Vagina (tissue), 2 donors: ENCODE data around the gene CALR.

ENCODE experiments used
- CTCF ChIP-seq, 3 experiments: fragments of 450-650 bp in 2 of 3; fragments of 200-600 bp in 1 of 3; sonication (generic) in 1 of 3; IDR thresholded peaks; one replicate each; pipeline ENCODE4 v1.5.1; 2017 to 2019; ENCODE audit warnings: antibody characterized with exemption in 3 of 3, mild to moderate bottlenecking in 2 of 3, moderate library complexity in 2 of 3
- POLR2A ChIP-seq, 2 donors: fragments of 450-650 bp; IDR thresholded peaks; one replicate each; pipeline ENCODE4 v1.6.1; 2017; ENCODE audit warnings: antibody characterized with exemption in 2 of 2, mild to moderate bottlenecking in 2 of 2, moderate library complexity in 2 of 2
- POLR2AphosphoS5 ChIP-seq, 2 donors: sonication (generic); formaldehyde crosslinking; IDR thresholded peaks; one replicate each; pipeline ENCODE4 v1.9.0; 2017; ENCODE audit warnings: antibody characterized with exemption in 2 of 2, mild to moderate bottlenecking in 2 of 2, low read depth in 1 of 2; ENCODE audit not compliant: insufficient read depth in 1 of 2

- TF ChIP-seq POLR2A (IDR thresholded peaks at IDR 0.05): no peak
- TF ChIP-seq CTCF (IDR thresholded peaks at IDR 0.05): no peak
- no peak for TF ChIP-seq POLR2AphosphoS5 (IDR thresholded peaks at IDR 0.05; ENCODE audit: insufficient read depth in 1 of 2, low read depth in 1 of 2)
Measured at GRCh38 chr19:12912571-12912970, 25.8 kb upstream of the CALR start.
